ENCODE measurements around the gene MPND. TPM values are rescaled to one million over a fixed set of nuclear protein-coding genes. Genes with fewer than 3 reads are reported as not detected.

MPND gene
- total RNA-seq, 2 experiments from 2014 or later = 7.2 to 19.1 TPM

DNA sequence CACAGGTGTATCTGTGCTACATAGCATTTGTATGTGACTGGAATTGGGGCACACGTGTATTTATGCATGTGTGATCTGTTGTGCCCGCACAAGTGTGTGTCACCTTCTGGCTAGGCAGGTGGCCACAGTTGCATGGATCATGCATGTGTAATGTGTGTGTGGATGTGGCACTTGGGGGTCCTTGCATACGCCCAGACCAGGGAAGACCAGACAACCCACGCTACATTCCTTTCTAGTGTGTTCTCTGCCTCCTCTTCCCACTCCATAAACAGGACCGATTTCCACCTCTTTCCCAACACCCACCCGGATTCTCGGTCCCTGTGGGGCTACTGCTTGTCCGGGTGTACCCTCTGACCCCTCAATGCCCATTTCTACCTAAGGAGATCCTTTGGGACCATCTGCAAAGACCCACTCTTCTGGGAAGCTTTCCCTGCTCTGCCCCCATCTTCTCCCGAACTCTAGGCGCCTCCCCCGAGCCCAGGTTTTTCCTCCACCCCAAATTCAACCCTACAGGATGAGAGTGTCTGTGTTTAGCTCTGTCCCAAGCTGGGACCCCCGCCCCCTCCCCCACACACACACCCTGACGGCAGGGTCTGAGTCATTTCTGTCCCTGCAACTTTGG is 17.0 kb upstream of the MPND start:
- POLR2A ChIA-PET = no interaction called here
- H3K9me2 ChIP-seq (ENCODE audit: insufficient read depth, low read length) = no peaks in the 10 kb centered on the region
- no peak overlapping the region for H3K27ac ChIP-seq (ENCODE audit: low read depth, low read length, poor library complexity, severe bottlenecking)
- no peaks in the 10 kb centered on the region for H4K20me1 ChIP-seq (ENCODE audit: insufficient read depth, low read length)
- TF ChIP-seq, protein P1, sequence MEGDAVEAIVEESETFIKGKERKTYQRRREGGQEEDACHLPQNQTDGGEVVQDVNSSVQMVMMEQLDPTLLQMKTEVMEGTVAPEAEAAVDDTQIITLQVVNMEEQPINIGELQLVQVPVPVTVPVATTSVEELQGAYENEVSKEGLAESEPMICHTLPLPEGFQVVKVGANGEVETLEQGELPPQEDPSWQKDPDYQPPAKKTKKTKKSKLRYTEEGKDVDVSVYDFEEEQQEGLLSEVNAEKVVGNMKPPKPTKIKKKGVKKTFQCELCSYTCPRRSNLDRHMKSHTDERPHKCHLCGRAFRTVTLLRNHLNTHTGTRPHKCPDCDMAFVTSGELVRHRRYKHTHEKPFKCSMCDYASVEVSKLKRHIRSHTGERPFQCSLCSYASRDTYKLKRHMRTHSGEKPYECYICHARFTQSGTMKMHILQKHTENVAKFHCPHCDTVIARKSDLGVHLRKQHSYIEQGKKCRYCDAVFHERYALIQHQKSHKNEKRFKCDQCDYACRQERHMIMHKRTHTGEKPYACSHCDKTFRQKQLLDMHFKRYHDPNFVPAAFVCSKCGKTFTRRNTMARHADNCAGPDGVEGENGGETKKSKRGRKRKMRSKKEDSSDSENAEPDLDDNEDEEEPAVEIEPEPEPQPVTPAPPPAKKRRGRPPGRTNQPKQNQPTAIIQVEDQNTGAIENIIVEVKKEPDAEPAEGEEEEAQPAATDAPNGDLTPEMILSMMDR (conservative IDR thresholded peaks at IDR 0.05; ENCODE audit: low read length) = no peak
- TF ChIP-seq EZH2phosphoT487 (IDR thresholded peaks at IDR 0.05; ENCODE audit: borderline replicate concordance, low read depth, low read length) = no peak
- H3K79me2 ChIP-seq (ENCODE audit: insufficient read depth, low read depth, low read length) = no peaks in the 10 kb centered on the region
- no TSS peak for BruUV-seq (replicated peaks)
- CTCF ChIA-PET (ENCODE audit: unreplicated experiment) = no interaction called here
- DNase-seq (ENCODE audit: low spot score) = no peak
- H2AFZ ChIP-seq (ENCODE audit: low read length) = no peak overlapping the region
- H3K9me3 ChIP-seq (ENCODE audit: low read length) = no peaks in the 10 kb centered on the region
- no peak overlapping the region for H3K4me3 ChIP-seq (ENCODE audit: low read depth, low read length, poor library complexity, severe bottlenecking)
- no peak overlapping the region for H3K4me2 ChIP-seq (ENCODE audit: low read length)
- H3K36me3 ChIP-seq (ENCODE audit: insufficient read depth, low read length) = no peaks in the 10 kb centered on the region
- peaks cover 8% of the 10 kb centered on the region for H3K4me1 ChIP-seq (ENCODE audit: insufficient read depth, low read length, poor library complexity, severe bottlenecking)
- intact Hi-C loops (cut with micrococcal nuclease; ENCODE audit: unreplicated experiment) = no loop called here

DNA sequence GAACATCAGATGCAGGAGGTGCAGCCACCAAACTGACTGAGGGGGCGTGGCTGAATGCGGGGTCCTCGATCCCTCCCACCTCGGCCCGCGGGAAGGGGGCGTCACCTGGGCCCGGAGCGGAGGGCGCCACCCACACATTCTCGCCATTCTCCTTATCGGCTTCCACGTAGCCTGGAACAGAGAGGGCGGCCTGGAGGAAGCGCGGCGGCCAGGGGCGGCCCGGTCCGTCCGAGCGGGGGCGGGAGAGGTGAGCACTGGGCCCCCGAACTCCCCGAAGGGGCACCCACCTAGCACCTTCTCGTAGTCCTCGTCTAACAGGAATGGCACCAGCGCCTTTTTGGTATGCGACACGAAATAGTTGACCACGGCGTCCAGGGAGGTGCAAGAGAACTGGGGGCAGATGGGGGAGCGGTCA is 16.5 kb upstream of the MPND start:
- H3K27ac ChIP-seq (ENCODE audit: low read depth, low read length, poor library complexity, severe bottlenecking) = no peak overlapping the region
- peaks cover 8% of the 10 kb centered on the region for H3K4me1 ChIP-seq (ENCODE audit: insufficient read depth, low read length, poor library complexity, severe bottlenecking)
- POLR2A ChIA-PET = no interaction called here
- no peak overlapping the region for H3K4me3 ChIP-seq (ENCODE audit: low read depth, low read length, poor library complexity, severe bottlenecking)
- no peaks in the 10 kb centered on the region for H3K79me2 ChIP-seq (ENCODE audit: insufficient read depth, low read depth, low read length)
- no peaks in the 10 kb centered on the region for H4K20me1 ChIP-seq (ENCODE audit: insufficient read depth, low read length)
- H3K9me2 ChIP-seq (ENCODE audit: insufficient read depth, low read length) = no peaks in the 10 kb centered on the region
- no peak overlapping the region for H2AFZ ChIP-seq (ENCODE audit: low read length)
- intact Hi-C loops (cut with micrococcal nuclease; ENCODE audit: unreplicated experiment) = no loop called here
- CTCF ChIA-PET (ENCODE audit: unreplicated experiment) = no interaction called here
- peak overlapping the region; percentile 25; the same call in 1 of the 2 replicates for H3K4me2 ChIP-seq (ENCODE audit: low read length)
- H3K9me3 ChIP-seq (ENCODE audit: low read length) = no peaks in the 10 kb centered on the region
- H3K36me3 ChIP-seq (ENCODE audit: insufficient read depth, low read length) = no peaks in the 10 kb centered on the region
- BruUV-seq (replicated peaks) = no TSS peak
- DNase-seq (ENCODE audit: low spot score) = no peak
- TF ChIP-seq, protein P1 (conservative IDR thresholded peaks at IDR 0.05; ENCODE audit: low read length) = no peak
- TF ChIP-seq EZH2phosphoT487 (IDR thresholded peaks at IDR 0.05; ENCODE audit: borderline replicate concordance, low read depth, low read length) = no peak

DNA sequence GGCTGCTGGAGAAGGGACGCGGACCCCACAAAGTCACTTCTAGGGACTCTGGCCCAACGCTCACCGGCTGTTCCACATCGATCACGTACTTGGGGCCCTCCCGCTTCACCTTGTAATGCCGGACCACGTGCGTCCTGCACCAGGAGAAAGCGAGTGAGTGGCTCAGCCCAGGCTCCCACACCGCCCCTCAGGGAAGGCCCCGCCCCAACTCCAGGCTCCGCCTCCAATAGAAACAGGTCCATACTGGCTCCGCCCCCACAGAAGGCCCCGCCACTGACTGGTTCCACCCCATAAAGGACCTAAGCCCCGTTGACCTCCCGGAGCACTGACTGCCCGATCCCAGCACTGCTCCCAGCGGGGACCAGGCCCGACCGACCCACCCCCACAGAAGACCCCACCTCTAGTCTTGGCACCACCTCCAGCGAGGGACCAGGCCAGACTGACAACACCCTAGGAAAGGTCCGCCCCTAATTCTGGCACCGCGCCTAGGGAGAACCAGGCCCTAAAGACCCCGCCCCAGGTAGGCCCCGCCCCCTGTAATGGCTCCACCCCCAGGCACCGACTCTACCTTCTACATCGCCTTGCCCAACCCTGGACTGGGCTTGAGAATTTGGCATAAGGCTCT is 16.0 kb upstream of the MPND start:
- CTCF ChIA-PET (ENCODE audit: unreplicated experiment) = no interaction called here
- DNase-seq (ENCODE audit: low spot score) = peak; percentile 38
- Histone ChIP-seq H3K36me3 (ENCODE audit: insufficient read depth, low read length) (no peaks in the 10 kb centered on the region), H3K79me2 (ENCODE audit: insufficient read depth, low read depth, low read length) (no peaks in the 10 kb centered on the region), H3K4me1 (ENCODE audit: insufficient read depth, low read length, poor library complexity, severe bottlenecking) (peaks cover 8% of the 10 kb centered on the region), H3K9me3 (ENCODE audit: low read length) (no peaks in the 10 kb centered on the region), H2AFZ (ENCODE audit: low read length) (no peak overlapping the region), H3K9me2 (ENCODE audit: insufficient read depth, low read length) (no peaks in the 10 kb centered on the region), H3K27ac (ENCODE audit: low read depth, low read length, poor library complexity, severe bottlenecking) (no peak overlapping the region), H3K4me3 (ENCODE audit: low read depth, low read length, poor library complexity, severe bottlenecking) (no peak overlapping the region), H4K20me1 (ENCODE audit: insufficient read depth, low read length) (no peaks in the 10 kb centered on the region), H3K4me2 (ENCODE audit: low read length) (peak overlapping the region; percentile 25; the same call in 1 of the 2 replicates)
- intact Hi-C loops (cut with micrococcal nuclease; ENCODE audit: unreplicated experiment) = no loop called here
- no peak for TF ChIP-seq EZH2phosphoT487 (IDR thresholded peaks at IDR 0.05; ENCODE audit: borderline replicate concordance, low read depth, low read length)
- TF ChIP-seq, protein P1 (conservative IDR thresholded peaks at IDR 0.05; ENCODE audit: low read length) = no peak
- POLR2A ChIA-PET = no interaction called here
- no TSS peak for BruUV-seq (replicated peaks)

Data from OCI-LY7 (cell line).